Neuronal stem cell (in vitro differentiated cells): ENCODE results near the gene TSPEAR.

Source experiments
- DNase-seq: peaks from one replicate; pipeline ENCODE4 v3.0.0-alpha.2; 2013; ENCODE audit warnings: low spot score
- H2AFZ ChIP-seq: one replicate; pipeline ENCODE4 v1.6.1; 2013; ENCODE audit warnings: mild to moderate bottlenecking, low read length, inconsistent platforms
- H2AK5ac ChIP-seq: 2 replicates; pipeline ENCODE4 v1.6.1; 2013; ENCODE audit warnings: low read depth, mild to moderate bottlenecking, inconsistent platforms, low read length, moderate library complexity, mixed read lengths
- H2BK120ac ChIP-seq: 2 replicates; pipeline ENCODE4 v1.6.1; 2013; ENCODE audit warnings: low read depth, mild to moderate bottlenecking, inconsistent platforms, low read length, moderate library complexity, mixed read lengths
- H2BK12ac ChIP-seq: one replicate; pipeline ENCODE4 v1.6.1; 2013; ENCODE audit warnings: low read length, inconsistent platforms
- H2BK15ac ChIP-seq: 2 replicates; pipeline ENCODE4 v1.6.1; 2013; ENCODE audit warnings: mild to moderate bottlenecking, low read length, inconsistent platforms, mixed read lengths
- H2BK5ac ChIP-seq: one replicate; pipeline ENCODE4 v1.6.1; 2013; ENCODE audit warnings: inconsistent platforms, mild to moderate bottlenecking, low read length, moderate library complexity
- H3K14ac ChIP-seq: one replicate; pipeline ENCODE4 v1.6.1; 2013; ENCODE audit warnings: low read length, inconsistent platforms
- H3K18ac ChIP-seq: 2 replicates; pipeline ENCODE4 v1.6.1; 2013; ENCODE audit warnings: low read length, inconsistent platforms
- H3K23ac ChIP-seq: 2 replicates; pipeline ENCODE4 v1.6.1; 2013; ENCODE audit warnings: low read depth, mild to moderate bottlenecking, mixed read lengths, low read length, inconsistent platforms; ENCODE audit not compliant: poor library complexity
- H3K27ac ChIP-seq: replicated peaks from 3 replicates; pipeline ENCODE4 v1.5.1; 2013; ENCODE audit warnings: low read length, inconsistent platforms
- H3K27me3 ChIP-seq, 3 experiments: 2 replicates each; pipeline ENCODE4 v1.6.1; 2013; ENCODE audit warnings: low read length in 3 of 3, mild to moderate bottlenecking in 2 of 3, inconsistent platforms in 1 of 3, low read depth in 1 of 3, mixed read lengths in 1 of 3, moderate library complexity in 1 of 3; ENCODE audit not compliant: control insufficient read depth in 3 of 3, insufficient read depth in 3 of 3
- H3K36me3 ChIP-seq, 2 donors: replicated peaks in 1 of 2; 2 replicates each; pipeline ENCODE4 v1.6.1; 2013; ENCODE audit warnings: low read length in 2 of 2; ENCODE audit not compliant: control insufficient read depth in 2 of 2, insufficient read depth in 2 of 2
- H3K4ac ChIP-seq: 2 replicates; pipeline ENCODE4 v1.6.1; 2013; ENCODE audit warnings: inconsistent platforms, mild to moderate bottlenecking, low read length, moderate library complexity
- H3K4me1 ChIP-seq, 2 donors: 1 replicate in 1 of 2; 2 replicates in 1 of 2; pipeline ENCODE4 v1.6.1; 2013; ENCODE audit warnings: low read length in 2 of 2, low read depth in 1 of 2; ENCODE audit not compliant: control insufficient read depth in 2 of 2, insufficient read depth in 1 of 2
- H3K4me2 ChIP-seq: one replicate; pipeline ENCODE4 v1.6.1; 2013; ENCODE audit warnings: mild to moderate bottlenecking, low read length, inconsistent platforms; ENCODE audit not compliant: insufficient read depth, poor library complexity, severe bottlenecking
- H3K4me3 ChIP-seq, 2 donors: 2 replicates each; pipeline ENCODE4 v1.5.1; 2013; ENCODE audit warnings: low read length in 2 of 2, mild to moderate bottlenecking in 2 of 2, inconsistent platforms in 1 of 2, moderate library complexity in 1 of 2
- H3K79me1 ChIP-seq: one replicate; pipeline ENCODE4 v1.6.1; 2013; ENCODE audit warnings: low read depth, mild to moderate bottlenecking, inconsistent platforms, low read length, moderate library complexity
- H3K9ac ChIP-seq: one replicate; pipeline ENCODE4 v1.6.1; 2013; ENCODE audit warnings: mild to moderate bottlenecking, low read depth, low read length, inconsistent platforms; ENCODE audit not compliant: poor library complexity
- H3K9me3 ChIP-seq, 2 donors: replicated peaks in 1 of 2; 2 replicates each; pipeline versions ENCODE3 to v1.6.1; 2013; ENCODE audit warnings: low read length in 2 of 2, mild to moderate bottlenecking in 2 of 2, inconsistent platforms in 1 of 2, low read depth in 1 of 2, mixed read lengths in 1 of 2, moderate library complexity in 1 of 2; ENCODE audit not compliant: control insufficient read depth in 2 of 2, insufficient read depth in 1 of 2
- H4K8ac ChIP-seq: one replicate; pipeline ENCODE4 v1.6.1; 2013; ENCODE audit warnings: low read depth, mild to moderate bottlenecking, inconsistent platforms, low read length, moderate library complexity
- H4K91ac ChIP-seq: one replicate; pipeline ENCODE4 v1.6.1; 2013; ENCODE audit warnings: low read length, low read depth, mild to moderate bottlenecking, inconsistent platforms; ENCODE audit not compliant: poor library complexity
- WGBS, 2 donors: extraction: QIAGEN DNeasy Blood & Tissue Kit; methylation state at CpG; one replicate each; pipeline ENCODE4 v1.1.7; 2013; ENCODE audit warnings: missing lambda C conversion rate in 2 of 2, mixed read lengths in 1 of 2; ENCODE audit not compliant: insufficient read length in 2 of 2, insufficient replicate concordance in 1 of 2; ENCODE audit errors: extremely low coverage in 2 of 2; 5-methylcytosine and 5-hydroxymethylcytosine counted together

TSPEAR gene

GRCh38 chr21:44716984-44717383 is 5.6 kb upstream of the TSPEAR start:
- H3K23ac ChIP-seq: no peak overlapping the region
- no peaks in the 10 kb centered on the region for H3K36me3 ChIP-seq
- H2BK120ac ChIP-seq: no peak overlapping the region
- no peak overlapping the region for H3K4ac ChIP-seq
- H2AK5ac ChIP-seq: no peak overlapping the region
- H3K4me3 ChIP-seq: no peak overlapping the region
- no peak overlapping the region for H2BK5ac ChIP-seq
- no peak overlapping the region for H2BK12ac ChIP-seq
- no peaks in the 10 kb centered on the region for H3K9me3 ChIP-seq
- no peak overlapping the region for H3K9ac ChIP-seq
- H3K27me3 ChIP-seq: peaks cover 6 to 64% (median 19%) of the 10 kb centered on the region in 3 experiments
- H2BK15ac ChIP-seq: no peak overlapping the region
- peaks cover 0 to 3% of the 10 kb centered on the region in 2 donors for H3K4me1 ChIP-seq
- H3K27ac ChIP-seq: no peak overlapping the region
- no peak overlapping the region for H3K18ac ChIP-seq
- no peak overlapping the region for H2AFZ ChIP-seq
- no peak overlapping the region for H4K91ac ChIP-seq
- no peak for DNase-seq
- no peak overlapping the region for H4K8ac ChIP-seq
- H3K79me1 ChIP-seq: no peaks in the 10 kb centered on the region
- no peak overlapping the region for H3K14ac ChIP-seq
- no peak overlapping the region for H3K4me2 ChIP-seq

DNA sequence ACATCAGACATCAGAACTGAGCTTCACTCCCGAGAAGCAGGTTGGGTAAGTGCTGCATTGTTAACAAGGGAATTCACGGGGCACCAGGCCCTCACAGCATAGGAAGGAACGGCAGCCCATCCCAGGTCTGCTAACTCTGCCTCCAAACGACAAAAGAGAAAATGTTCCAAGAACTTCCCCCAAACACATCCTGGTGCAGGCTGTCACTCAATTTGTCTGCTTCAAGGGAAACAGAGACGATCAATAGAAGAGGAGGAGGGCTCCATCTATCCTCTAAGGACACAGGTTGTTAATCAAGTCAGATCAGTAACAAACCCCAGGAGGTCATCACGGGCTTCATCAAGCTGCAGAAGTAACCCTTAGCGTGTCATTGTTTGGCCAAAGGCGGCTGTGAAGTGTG is 3.5 kb upstream of the TSPEAR start:
- Histone ChIP-seq H3K79me1 (no peaks in the 10 kb centered on the region), H3K27me3 (peaks cover 25 to 76% (median 40%) of the 10 kb centered on the region in 3 experiments), H3K23ac (no peak overlapping the region), H2BK12ac (no peak overlapping the region), H3K4ac (no peak overlapping the region), H3K18ac (no peak overlapping the region), H4K91ac (no peak overlapping the region), H3K27ac (no peak overlapping the region), H2BK5ac (no peak overlapping the region), H3K4me1 (peaks cover 3 to 6% of the 10 kb centered on the region in 2 donors), H3K14ac (no peak overlapping the region), H2AK5ac (no peak overlapping the region), H2BK15ac (no peak overlapping the region), H3K36me3 (no peaks in the 10 kb centered on the region), H2AFZ (no peak overlapping the region), H3K9me3 (no peaks in the 10 kb centered on the region), H2BK120ac (no peak overlapping the region), H3K9ac (no peak overlapping the region), H3K4me3 (no peak overlapping the region), H4K8ac (no peak overlapping the region), H3K4me2 (no peak overlapping the region)
- DNase-seq: no peak
- WGBS, 2 donors: no CpG with 5 or more reads among the region's 8 CpGs

DNA sequence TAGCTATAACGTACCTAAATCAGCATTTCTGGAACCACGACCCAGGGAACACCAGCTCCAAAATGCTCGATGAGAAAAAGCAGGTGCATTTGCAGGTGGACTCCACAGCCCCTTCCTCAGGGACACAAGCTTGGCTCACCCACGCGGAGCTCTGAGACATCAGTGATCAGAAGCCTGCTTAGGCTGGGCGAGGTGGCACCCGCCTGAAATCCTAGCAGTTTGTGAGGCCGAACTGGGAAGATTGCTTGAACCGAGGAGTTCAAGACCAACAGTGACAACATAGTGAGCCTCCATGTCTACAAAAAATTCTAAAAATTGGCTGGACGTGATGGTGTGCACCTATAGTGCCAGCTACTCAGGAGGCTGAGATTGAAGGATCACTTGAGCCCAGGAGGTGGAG is 2.5 kb upstream of the TSPEAR start:
- Histone ChIP-seq H3K18ac (no peak overlapping the region), H3K9me3 (no peaks in the 10 kb centered on the region), H2BK120ac (no peak overlapping the region), H3K4me1 (peaks cover 6 to 11% of the 10 kb centered on the region in 2 donors), H3K27ac (no peak overlapping the region), H2AFZ (no peak overlapping the region), H3K9ac (no peak overlapping the region), H3K4me2 (no peak overlapping the region), H3K79me1 (no peaks in the 10 kb centered on the region), H2AK5ac (no peak overlapping the region), H4K8ac (no peak overlapping the region), H2BK5ac (no peak overlapping the region), H3K36me3 (no peaks in the 10 kb centered on the region), H4K91ac (no peak overlapping the region), H3K4me3 (no peak overlapping the region), H3K4ac (no peak overlapping the region), H2BK15ac (no peak overlapping the region), H3K23ac (no peak overlapping the region), H2BK12ac (no peak overlapping the region), H3K27me3 (peaks cover 35 to 78% (median 50%) of the 10 kb centered on the region in 3 experiments), H3K14ac (no peak overlapping the region)
- WGBS, 2 donors: no CpG with 5 or more reads among the region's 10 CpGs
- DNase-seq: no peak

- H3K4ac ChIP-seq: no peak overlapping the region
- no peaks in the 10 kb centered on the region for H3K36me3 ChIP-seq
- no peak overlapping the region for H3K27ac ChIP-seq
- H3K23ac ChIP-seq: no peak overlapping the region
- no peak overlapping the region for H3K14ac ChIP-seq
- H2BK15ac ChIP-seq: no peak overlapping the region
- no peaks in the 10 kb centered on the region for H3K79me1 ChIP-seq
- no CpG with 5 or more reads among the region's 9 CpGs for WGBS, 2 donors
- H2AK5ac ChIP-seq: no peak overlapping the region
- peaks cover 10 to 17% of the 10 kb centered on the region in 2 donors for H3K4me1 ChIP-seq
- H4K91ac ChIP-seq: no peak overlapping the region
- no peak overlapping the region for H3K9ac ChIP-seq
- no peaks in the 10 kb centered on the region for H3K9me3 ChIP-seq
- H3K27me3 ChIP-seq: peaks cover 42 to 80% (median 58%) of the 10 kb centered on the region in 3 experiments
- H4K8ac ChIP-seq: no peak overlapping the region
- H2BK5ac ChIP-seq: no peak overlapping the region
- H3K18ac ChIP-seq: peak overlapping the region; percentile 27
- no peak overlapping the region for H2BK120ac ChIP-seq
- H3K4me2 ChIP-seq: no peak overlapping the region
- no peak overlapping the region for H3K4me3 ChIP-seq
- no peak overlapping the region for H2BK12ac ChIP-seq
- H2AFZ ChIP-seq: no peak overlapping the region
- DNase-seq: no peak
These were observed 1.8 kb upstream of the TSPEAR start for GRCh38 chr21:44713130-44713529.
